Ovary (tissue), 9 donors: ENCODE data around the gene LIM2. TPM values are rescaled to one million over a fixed set of nuclear protein-coding genes. Genes with fewer than 3 reads are reported as not detected.

Experiments used
- DNase-seq, 5 donors: peaks; one replicate each; pipeline ENCODE4 v3.0.0-alpha.2; 2019 to 2020
- H3K27ac ChIP-seq, 2 donors: fragments of 200-600 bp; one replicate each; pipeline versions ENCODE4 v1.5.1 to v1.8.0; 2019 to 2022
- H3K27me3 ChIP-seq: fragments of 200-600 bp; one replicate; pipeline ENCODE4 v1.8.0; 2022
- H3K36me3 ChIP-seq: fragments of 200-600 bp; sonication (generic); one replicate; pipeline ENCODE4 v1.5.1; 2019
- H3K4me1 ChIP-seq: one replicate; pipeline ENCODE4 v1.8.1; 2013; ENCODE audit warnings: mild to moderate bottlenecking, moderate library complexity; ENCODE audit not compliant: insufficient read depth
- H3K4me3 ChIP-seq: fragments of 200-600 bp; sonication (generic); one replicate; pipeline ENCODE4 v1.5.1; 2017
- H3K9me3 ChIP-seq, 2 donors: fragments of 200-600 bp in 1 of 2; sonication (generic) in 1 of 2; one replicate each; pipeline versions ENCODE4 v1.5.1 to v1.8.1; 2013 to 2019; ENCODE audit warnings: mild to moderate bottlenecking in 1 of 2, moderate library complexity in 1 of 2
- EP300 ChIP-seq: sonication (generic); formaldehyde crosslinking; IDR thresholded peaks from one replicate; pipeline ENCODE4 v1.6.1; 2017; ENCODE audit warnings: antibody characterized with exemption
- POLR2A ChIP-seq: fragments of 450-650 bp; IDR thresholded peaks from one replicate; pipeline ENCODE4 v1.6.1; 2017; ENCODE audit warnings: antibody characterized with exemption, mild to moderate bottlenecking, moderate library complexity
- WGBS, 3 donors: extraction: QIAGEN DNeasy Blood & Tissue Kit in 1 of 3; methylation state at CpG; one replicate each; pipeline versions ENCODE4 v1.1.5 to v1.1.7; 2013 to 2017; 5-methylcytosine and 5-hydroxymethylcytosine counted together
- intact Hi-C, 4 donors: fragments of 100-400 bp; cut with DNase I; formaldehyde crosslinking; loops; one replicate each; pipeline versions ENCODE4 v1.11.0 to v1.15.1; 2022 to 2023
- polyA plus RNA-seq, 2 donors: library from polyadenylated mRNA; stranded (reverse); fragments of 200-250 nt in 1 of 2; fragments of 350-450 nt in 1 of 2; fragmentation: Illumina TruSeq in 1 of 2; extraction: RNeasy Lipid Tissue Mini Kit (QIAGEN cat#74804) in 1 of 2; gene quantifications; one replicate each; pipeline ENCODE4 v1.2.3, GENCODE V29; 2013 to 2014
- total RNA-seq, 7 donors: library from RNA; depleted of rRNA in 2 of 7; stranded (reverse); fragments of >200 nt in 2 of 7; fragmentation: NEBNext Ultra II Directional in 3 of 7; extraction: Animal tissue kit (Norgen Biotek cat#: 25700) in 3 of 7; gene quantifications; one replicate each; pipeline versions ENCODE4 v1.1.0 to v1.2.4, GENCODE V29; 2016 to 2023
- TF ChIP-seq, protein P1 (sequence below), 3 donors: fragments of 450-650 bp in 2 of 3; fragments of 200-600 bp in 1 of 3; IDR thresholded peaks; one replicate each; pipeline versions ENCODE4 v1.5.1 to v1.8.0; 2016 to 2022; ENCODE audit warnings: antibody characterized with exemption in 3 of 3, mild to moderate bottlenecking in 1 of 3
- donor health status: DM: no; HTN: no; CAD: no; lungs with moderate emphysema.
- donor health status: DM: no; HTN: no; CAD: no.
- donor health status: Bipolar disorder and iron deficiency.
- donor health status: DM: yes; HTN: yes; CAD: no.
- donor health status: DM: no; HTN: no; CAD: no.
- donor health status: DM: yes; HTN: yes; CAD: no.

The LIM2 gene
- total and polyA plus RNA-seq, 9 donors: not detected

DNA sequence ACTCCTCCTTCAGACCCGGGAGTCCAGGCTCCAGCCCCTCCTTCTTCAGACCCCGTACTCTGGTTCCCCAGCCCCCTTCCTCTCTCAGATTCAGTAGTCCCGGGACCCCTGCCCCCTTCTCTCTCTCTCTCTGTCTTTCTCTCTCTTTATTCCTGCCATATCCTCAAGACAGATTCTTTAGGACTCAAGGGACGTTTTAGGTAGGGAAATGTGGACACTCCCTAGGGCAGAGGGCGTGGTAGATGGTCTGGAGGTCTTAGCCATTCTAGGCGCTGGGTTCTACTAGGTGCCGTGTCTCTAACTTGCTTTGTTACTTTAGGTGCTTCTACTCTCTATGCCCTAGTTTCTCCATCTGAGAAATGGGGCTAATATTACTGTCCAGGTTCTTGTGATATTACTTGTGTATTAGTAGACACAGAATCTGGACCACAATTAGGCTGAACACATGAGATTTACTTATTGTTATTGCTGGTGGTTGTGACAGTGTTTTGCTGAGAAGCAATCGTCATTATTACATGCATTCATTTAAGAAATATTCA lies 3.4 kb upstream of the LIM2 start:
- Histone ChIP-seq H3K36me3 (no peaks in the 10 kb centered on the region), H3K27ac (no peak overlapping the region), H3K27me3 (no peaks in the 10 kb centered on the region), H3K9me3 (no peaks in the 10 kb centered on the region), H3K4me3 (no peak overlapping the region), H3K4me1 (no peaks in the 10 kb centered on the region)
- WGBS, 3 donors: 55 to 69% (median 61%) methylated on average over 8 of the region's 8 CpGs
- TF ChIP-seq EP300 (no peak), POLR2A (no peak)
- TF ChIP-seq, protein P1, sequence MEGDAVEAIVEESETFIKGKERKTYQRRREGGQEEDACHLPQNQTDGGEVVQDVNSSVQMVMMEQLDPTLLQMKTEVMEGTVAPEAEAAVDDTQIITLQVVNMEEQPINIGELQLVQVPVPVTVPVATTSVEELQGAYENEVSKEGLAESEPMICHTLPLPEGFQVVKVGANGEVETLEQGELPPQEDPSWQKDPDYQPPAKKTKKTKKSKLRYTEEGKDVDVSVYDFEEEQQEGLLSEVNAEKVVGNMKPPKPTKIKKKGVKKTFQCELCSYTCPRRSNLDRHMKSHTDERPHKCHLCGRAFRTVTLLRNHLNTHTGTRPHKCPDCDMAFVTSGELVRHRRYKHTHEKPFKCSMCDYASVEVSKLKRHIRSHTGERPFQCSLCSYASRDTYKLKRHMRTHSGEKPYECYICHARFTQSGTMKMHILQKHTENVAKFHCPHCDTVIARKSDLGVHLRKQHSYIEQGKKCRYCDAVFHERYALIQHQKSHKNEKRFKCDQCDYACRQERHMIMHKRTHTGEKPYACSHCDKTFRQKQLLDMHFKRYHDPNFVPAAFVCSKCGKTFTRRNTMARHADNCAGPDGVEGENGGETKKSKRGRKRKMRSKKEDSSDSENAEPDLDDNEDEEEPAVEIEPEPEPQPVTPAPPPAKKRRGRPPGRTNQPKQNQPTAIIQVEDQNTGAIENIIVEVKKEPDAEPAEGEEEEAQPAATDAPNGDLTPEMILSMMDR (IDR thresholded peaks at IDR 0.05): no peak
- DNase-seq: no peak
- intact Hi-C loops: loop anchor here in 1 of 4 donors (10.0 kb wide), 1 partner anchor 46 kb away; the partner anchor contains the start of gene VSIG10L

DNA sequence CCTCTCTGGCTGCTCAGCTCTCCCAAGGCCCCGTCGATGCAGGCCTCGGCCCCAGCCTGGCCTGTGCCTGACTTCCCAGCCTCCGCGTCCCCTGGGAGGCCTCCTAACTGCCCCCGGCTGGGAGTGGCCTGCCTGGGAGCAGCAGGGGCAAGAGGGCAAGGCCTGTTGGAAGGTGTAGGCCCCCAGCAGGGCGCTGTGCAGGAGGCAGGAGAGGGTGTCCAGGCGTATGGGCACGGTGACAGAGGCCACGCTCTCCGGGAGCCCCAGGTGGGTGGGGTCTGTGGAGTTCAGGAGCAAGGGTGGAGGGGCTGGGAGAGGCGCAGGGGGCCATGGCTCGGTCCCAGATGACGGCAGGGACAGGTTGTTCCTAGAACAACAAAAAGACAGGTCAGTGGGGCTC lies 1.4 kb upstream of the LIM2 start:
- no peak for DNase-seq
- intact Hi-C loops: no loop called here
- no peaks in the 10 kb centered on the region for H3K4me1 ChIP-seq
- no peaks in the 10 kb centered on the region for H3K27me3 ChIP-seq
- no peaks in the 10 kb centered on the region for H3K9me3 ChIP-seq
- no peak overlapping the region for H3K4me3 ChIP-seq
- H3K36me3 ChIP-seq: no peaks in the 10 kb centered on the region
- TF ChIP-seq, protein P1 (IDR thresholded peaks at IDR 0.05): no peak
- TF ChIP-seq EP300: no peak
- TF ChIP-seq POLR2A: no peak
- 74 to 79% (median 79%) methylated on average over 11 to 14 of the region's 14 CpGs for WGBS, 3 donors
- no peak overlapping the region for H3K27ac ChIP-seq

DNA sequence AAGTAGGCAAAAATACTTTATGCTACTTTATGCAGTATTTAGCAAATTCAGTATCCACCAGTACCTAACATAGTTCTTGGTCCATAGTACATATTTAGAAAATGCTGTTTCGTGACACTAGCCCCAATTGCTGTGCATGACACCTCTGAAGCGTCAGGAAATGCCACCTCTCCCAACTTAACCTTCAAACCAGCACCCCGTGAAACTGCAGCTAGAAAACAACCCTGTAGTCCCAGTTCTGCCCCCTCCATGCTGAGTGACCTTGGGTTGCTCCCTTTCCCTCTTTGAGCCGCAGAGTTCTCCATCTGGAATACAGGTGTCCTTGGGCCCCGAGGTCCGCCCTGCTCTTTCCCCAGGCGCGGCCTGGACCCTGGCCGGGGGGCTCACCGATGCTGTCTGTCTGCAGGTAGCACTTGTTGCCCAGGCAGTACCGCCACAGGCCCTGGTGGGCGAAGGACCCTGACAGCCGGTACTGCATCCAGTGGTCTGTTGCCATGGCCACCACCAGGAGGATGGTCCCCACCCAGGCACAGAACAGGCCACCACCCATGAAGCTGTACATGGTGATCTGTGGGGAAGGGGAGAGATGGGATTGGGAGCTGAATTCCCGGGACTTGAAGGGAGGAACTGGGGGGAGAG lies 773 bp downstream of the LIM2 start:
- Histone ChIP-seq H3K9me3 (no peaks in the 10 kb centered on the region), H3K27ac (no peak overlapping the region), H3K27me3 (no peaks in the 10 kb centered on the region), H3K4me3 (no peak overlapping the region), H3K36me3 (no peaks in the 10 kb centered on the region), H3K4me1 (no peaks in the 10 kb centered on the region)
- intact Hi-C loops: no loop called here
- no peak for DNase-seq
- TF ChIP-seq POLR2A (no peak), EP300 (no peak)
- TF ChIP-seq, protein P1 (IDR thresholded peaks at IDR 0.05): no peak
- WGBS, 3 donors: 74 to 80% (median 78%) methylated on average over 14 of the region's 14 CpGs

DNA sequence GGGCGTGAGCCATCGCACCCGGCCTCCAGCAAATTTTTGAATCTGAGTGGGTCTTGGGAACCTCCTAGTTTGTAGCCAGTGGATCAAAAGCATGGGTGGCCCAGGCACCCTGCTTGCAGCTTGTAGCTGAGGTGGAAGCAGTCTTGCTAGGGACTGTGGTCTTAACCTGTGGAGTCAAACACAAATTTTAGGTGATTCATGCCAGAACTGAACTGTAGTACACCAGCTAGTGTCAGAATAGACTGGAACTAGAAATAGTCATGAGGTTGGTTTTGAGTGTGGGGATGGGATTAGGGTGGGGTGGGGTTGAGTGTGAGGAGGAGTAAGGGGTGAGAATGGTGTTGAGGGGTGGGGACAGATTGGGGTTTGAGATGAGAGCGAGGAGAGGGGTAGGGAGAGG lies 5.8 kb downstream of the LIM2 start:
- no peak for DNase-seq
- no peak overlapping the region for H3K27ac ChIP-seq
- no peaks in the 10 kb centered on the region for H3K4me1 ChIP-seq
- TF ChIP-seq POLR2A: no peak
- no peaks in the 10 kb centered on the region for H3K9me3 ChIP-seq
- intact Hi-C loops: no loop called here
- 92 to 94% (median 94%) methylated on average over 4 of the region's 4 CpGs for WGBS, 3 donors
- no peaks in the 10 kb centered on the region for H3K27me3 ChIP-seq
- no peak overlapping the region for H3K4me3 ChIP-seq
- no peaks in the 10 kb centered on the region for H3K36me3 ChIP-seq

DNA sequence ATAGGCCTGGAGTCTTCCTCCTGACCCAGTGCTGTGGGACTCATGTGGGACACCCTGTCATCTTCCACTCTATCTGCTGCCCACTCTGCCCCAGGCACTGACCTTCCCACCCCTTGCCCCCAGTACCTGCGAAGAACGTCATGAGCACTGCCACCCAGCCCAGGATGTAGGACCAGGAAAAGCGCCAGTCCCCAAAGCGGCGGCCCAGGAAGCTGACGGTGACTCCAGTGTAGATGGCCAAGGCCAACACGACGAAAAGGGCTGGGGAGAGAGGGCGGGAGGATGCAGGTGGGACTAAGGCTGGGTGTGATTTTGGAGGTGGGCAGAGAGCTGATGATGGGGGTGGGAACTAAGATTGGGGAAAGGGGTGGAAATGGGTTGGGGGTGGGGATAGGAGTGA lies 7.4 kb downstream of the LIM2 start:
- Histone ChIP-seq H3K9me3 (no peaks in the 10 kb centered on the region), H3K4me3 (no peak overlapping the region), H3K4me1 (no peaks in the 10 kb centered on the region), H3K27ac (no peak overlapping the region), H3K36me3 (no peaks in the 10 kb centered on the region), H3K27me3 (no peaks in the 10 kb centered on the region)
- DNase-seq: no peak
- 91 to 93% (median 91%) methylated on average over 9 of the region's 9 CpGs for WGBS, 3 donors
- intact Hi-C loops: no loop called here
- no peak for TF ChIP-seq EP300
- no peak for TF ChIP-seq POLR2A
- TF ChIP-seq, protein P1 (IDR thresholded peaks at IDR 0.05): no peak
